OCI-LY1 (cell line): Measurements from ENCODE around the gene LSAMP.

Source experiments
- H2AFZ ChIP-seq: fragments of 200-600 bp; sonication (generic), shearing (Covaris generic); 2 replicates; pipeline ENCODE4 v1.6.0; 2014; ENCODE audit warnings: antibody characterized with exemption, mild to moderate bottlenecking, low read length
- H3F3A ChIP-seq: fragments of 200-600 bp; sonication (generic), shearing (Covaris generic); 2 replicates; pipeline ENCODE4 v1.6.0; 2014; ENCODE audit warnings: mild to moderate bottlenecking, antibody characterized with exemption, low read length, moderate library complexity; ENCODE audit not compliant: insufficient read depth
- H3K27ac ChIP-seq: fragments of 200-600 bp; sonication (generic); 2 replicates; pipeline ENCODE4 v1.5.1; 2014; ENCODE audit warnings: low read length, mixed run types, mild to moderate bottlenecking, low read depth; ENCODE audit not compliant: poor library complexity, severe bottlenecking
- H3K27me3 ChIP-seq: fragments of 200-600 bp; sonication (generic); 2 replicates; pipeline ENCODE4 v1.6.0; 2014; ENCODE audit warnings: antibody characterized with exemption, mild to moderate bottlenecking, low read length, moderate library complexity; ENCODE audit not compliant: insufficient read depth
- H3K36me3 ChIP-seq: fragments of 200-600 bp; sonication (generic); 2 replicates; pipeline ENCODE4 v1.6.1; 2014; ENCODE audit warnings: mild to moderate bottlenecking, antibody characterized with exemption, low read length, moderate library complexity, mixed read lengths; ENCODE audit not compliant: insufficient read depth
- H3K4me1 ChIP-seq: fragments of 200-600 bp; sonication (generic); 2 replicates; pipeline ENCODE4 v1.5.1; 2014; ENCODE audit warnings: mild to moderate bottlenecking, low read length, moderate library complexity; ENCODE audit not compliant: insufficient read depth, severe bottlenecking
- H3K4me2 ChIP-seq: fragments of 200-600 bp; sonication (generic), shearing (Covaris generic); 2 replicates; pipeline ENCODE4 v1.6.1; 2014; ENCODE audit warnings: low read length
- H3K4me3 ChIP-seq: fragments of 200-600 bp; sonication (generic); 2 replicates; pipeline ENCODE4 v1.5.1; 2014; ENCODE audit warnings: low read length, low read depth, mild to moderate bottlenecking, mixed read lengths; ENCODE audit not compliant: poor library complexity, severe bottlenecking
- H3K79me2 ChIP-seq: fragments of 200-600 bp; shearing (Covaris generic); 2 replicates; pipeline ENCODE4 v1.6.1; 2016; ENCODE audit warnings: mixed run types, low read length, mixed read lengths; ENCODE audit not compliant: insufficient read depth
- H3K9ac ChIP-seq: fragments of 200-600 bp; sonication (generic), shearing (Covaris generic); 2 replicates; pipeline ENCODE4 v1.6.1; 2014; ENCODE audit warnings: mild to moderate bottlenecking, low read length, mixed read lengths
- H3K9me2 ChIP-seq: fragments of 200-600 bp; sonication (generic), shearing (Covaris generic); 2 replicates; pipeline ENCODE4 v1.6.1; 2014; ENCODE audit warnings: low read depth, mild to moderate bottlenecking, low read length, mixed read lengths
- H3K9me3 ChIP-seq: fragments of 200-600 bp; shearing (Covaris generic); 2 replicates; pipeline ENCODE4 v1.6.1; 2014; ENCODE audit warnings: low read length, mixed read lengths
- H4K20me1 ChIP-seq: fragments of 200-600 bp; sonication (generic), shearing (Covaris generic); 2 replicates; pipeline ENCODE4 v1.6.0; 2016; ENCODE audit warnings: mild to moderate bottlenecking, low read length; ENCODE audit not compliant: insufficient read depth
- EZH2 ChIP-seq: fragments of 200-600 bp; sonication (generic), shearing (Covaris generic); IDR thresholded peaks from 2 replicates; pipeline ENCODE4 v1.8.0; 2017; ENCODE audit warnings: borderline replicate concordance, mixed run types, mild to moderate bottlenecking, antibody characterized with exemption, low read length, moderate library complexity, mixed read lengths
- TF ChIP-seq, protein P1 (sequence below): fragments of 200-600 bp; sonication (generic), shearing (Covaris generic); IDR thresholded peaks from 2 replicates; pipeline ENCODE4 v1.5.1; 2017; ENCODE audit warnings: mild to moderate bottlenecking, antibody characterized with exemption, low read length, moderate library complexity, mixed read lengths

The LSAMP gene

GRCh38 chr3:116069024-116069423, 376.3 kb downstream of the LSAMP start:
- no peak overlapping the region for H3K4me2 ChIP-seq
- H3K27me3 ChIP-seq: no peaks in the 10 kb centered on the region
- H3K36me3 ChIP-seq: no peaks in the 10 kb centered on the region
- TF ChIP-seq, protein P1, sequence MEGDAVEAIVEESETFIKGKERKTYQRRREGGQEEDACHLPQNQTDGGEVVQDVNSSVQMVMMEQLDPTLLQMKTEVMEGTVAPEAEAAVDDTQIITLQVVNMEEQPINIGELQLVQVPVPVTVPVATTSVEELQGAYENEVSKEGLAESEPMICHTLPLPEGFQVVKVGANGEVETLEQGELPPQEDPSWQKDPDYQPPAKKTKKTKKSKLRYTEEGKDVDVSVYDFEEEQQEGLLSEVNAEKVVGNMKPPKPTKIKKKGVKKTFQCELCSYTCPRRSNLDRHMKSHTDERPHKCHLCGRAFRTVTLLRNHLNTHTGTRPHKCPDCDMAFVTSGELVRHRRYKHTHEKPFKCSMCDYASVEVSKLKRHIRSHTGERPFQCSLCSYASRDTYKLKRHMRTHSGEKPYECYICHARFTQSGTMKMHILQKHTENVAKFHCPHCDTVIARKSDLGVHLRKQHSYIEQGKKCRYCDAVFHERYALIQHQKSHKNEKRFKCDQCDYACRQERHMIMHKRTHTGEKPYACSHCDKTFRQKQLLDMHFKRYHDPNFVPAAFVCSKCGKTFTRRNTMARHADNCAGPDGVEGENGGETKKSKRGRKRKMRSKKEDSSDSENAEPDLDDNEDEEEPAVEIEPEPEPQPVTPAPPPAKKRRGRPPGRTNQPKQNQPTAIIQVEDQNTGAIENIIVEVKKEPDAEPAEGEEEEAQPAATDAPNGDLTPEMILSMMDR: no peak
- TF ChIP-seq EZH2: no peak
- H3K79me2 ChIP-seq: no peaks in the 10 kb centered on the region
- H3F3A ChIP-seq: no peaks in the 10 kb centered on the region
- no peak overlapping the region for H3K4me3 ChIP-seq
- no peak overlapping the region for H3K27ac ChIP-seq
- H4K20me1 ChIP-seq: no peaks in the 10 kb centered on the region
- H2AFZ ChIP-seq: no peak overlapping the region
- H3K4me1 ChIP-seq: no peaks in the 10 kb centered on the region
- no peaks in the 10 kb centered on the region for H3K9me3 ChIP-seq
- H3K9me2 ChIP-seq: no peaks in the 10 kb centered on the region
- no peak overlapping the region for H3K9ac ChIP-seq

GRCh38 chr3:116067326-116067725, 378.0 kb downstream of the LSAMP start:
- no peak for TF ChIP-seq EZH2
- TF ChIP-seq, protein P1: no peak
- no peaks in the 10 kb centered on the region for H3K9me3 ChIP-seq
- no peaks in the 10 kb centered on the region for H4K20me1 ChIP-seq
- no peak overlapping the region for H3K4me3 ChIP-seq
- H3K9me2 ChIP-seq: no peaks in the 10 kb centered on the region
- H3K4me1 ChIP-seq: no peaks in the 10 kb centered on the region
- H3F3A ChIP-seq: no peaks in the 10 kb centered on the region
- H3K27ac ChIP-seq: no peak overlapping the region
- H3K4me2 ChIP-seq: no peak overlapping the region
- H3K79me2 ChIP-seq: no peaks in the 10 kb centered on the region
- no peak overlapping the region for H2AFZ ChIP-seq
- H3K9ac ChIP-seq: no peak overlapping the region
- no peaks in the 10 kb centered on the region for H3K27me3 ChIP-seq
- H3K36me3 ChIP-seq: no peaks in the 10 kb centered on the region

GRCh38 chr3:116065501-116065900, 379.8 kb downstream of the LSAMP start:
- Histone ChIP-seq H4K20me1 (no peaks in the 10 kb centered on the region), H3K36me3 (no peaks in the 10 kb centered on the region), H3K9ac (no peak overlapping the region), H2AFZ (no peak overlapping the region), H3K27ac (no peak overlapping the region), H3K9me2 (no peaks in the 10 kb centered on the region), H3F3A (no peaks in the 10 kb centered on the region), H3K4me1 (no peaks in the 10 kb centered on the region), H3K27me3 (no peaks in the 10 kb centered on the region), H3K4me2 (no peak overlapping the region), H3K79me2 (no peaks in the 10 kb centered on the region), H3K4me3 (no peak overlapping the region), H3K9me3 (no peaks in the 10 kb centered on the region)
- TF ChIP-seq EZH2: no peak
- TF ChIP-seq, protein P1: no peak
